NCI-H82 treated with DMSO at 0.1 percent for 48 hours (cell line): ENCODE data around the gene CHRNA7.
"Not testable (repeated sequence)": the region's sequence is repeated elsewhere in the genome, so short reads cannot be mapped to it uniquely, and the experiment has no call there.

Source experiments
- DNase-seq: peaks from one replicate; lab custom pipeline; 2025; ENCODE audit not compliant: unreplicated experiment; lab: John Stamatoyannopoulos, UW

Gene CHRNA7

DNA sequence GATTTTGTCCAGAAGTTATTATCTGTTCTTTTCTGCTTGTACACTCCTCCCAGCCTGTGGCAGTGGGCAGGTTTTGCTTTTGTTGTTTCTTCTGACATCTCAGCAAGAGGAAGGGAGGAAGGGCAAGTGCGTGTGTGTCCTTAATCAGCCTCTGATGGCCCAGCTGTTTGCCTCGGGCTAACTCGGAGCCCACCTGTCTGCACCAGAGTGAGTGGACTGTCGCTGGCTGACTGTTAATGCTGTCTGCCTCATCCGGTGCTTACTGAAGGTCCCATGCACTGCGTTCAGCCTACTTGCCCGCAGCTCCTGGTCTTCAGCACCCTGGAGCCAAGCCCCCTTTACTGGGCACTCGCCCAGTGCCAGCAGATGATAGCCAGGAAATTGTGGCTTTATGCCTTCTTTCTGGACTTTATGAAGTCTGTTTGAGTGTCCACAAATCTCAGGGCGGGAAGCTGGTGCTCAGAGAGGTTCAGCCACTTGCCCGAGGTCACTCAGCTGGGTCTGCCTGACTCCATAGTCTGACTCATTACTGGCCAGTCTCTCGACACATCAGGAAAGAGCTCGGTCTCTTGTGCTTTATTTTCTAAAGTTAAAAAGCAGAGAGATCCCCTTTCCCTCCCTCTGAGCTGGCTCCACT, 89.5 kb downstream of the CHRNA7 start:
- peak; percentile 69 for DNase-seq

DNA sequence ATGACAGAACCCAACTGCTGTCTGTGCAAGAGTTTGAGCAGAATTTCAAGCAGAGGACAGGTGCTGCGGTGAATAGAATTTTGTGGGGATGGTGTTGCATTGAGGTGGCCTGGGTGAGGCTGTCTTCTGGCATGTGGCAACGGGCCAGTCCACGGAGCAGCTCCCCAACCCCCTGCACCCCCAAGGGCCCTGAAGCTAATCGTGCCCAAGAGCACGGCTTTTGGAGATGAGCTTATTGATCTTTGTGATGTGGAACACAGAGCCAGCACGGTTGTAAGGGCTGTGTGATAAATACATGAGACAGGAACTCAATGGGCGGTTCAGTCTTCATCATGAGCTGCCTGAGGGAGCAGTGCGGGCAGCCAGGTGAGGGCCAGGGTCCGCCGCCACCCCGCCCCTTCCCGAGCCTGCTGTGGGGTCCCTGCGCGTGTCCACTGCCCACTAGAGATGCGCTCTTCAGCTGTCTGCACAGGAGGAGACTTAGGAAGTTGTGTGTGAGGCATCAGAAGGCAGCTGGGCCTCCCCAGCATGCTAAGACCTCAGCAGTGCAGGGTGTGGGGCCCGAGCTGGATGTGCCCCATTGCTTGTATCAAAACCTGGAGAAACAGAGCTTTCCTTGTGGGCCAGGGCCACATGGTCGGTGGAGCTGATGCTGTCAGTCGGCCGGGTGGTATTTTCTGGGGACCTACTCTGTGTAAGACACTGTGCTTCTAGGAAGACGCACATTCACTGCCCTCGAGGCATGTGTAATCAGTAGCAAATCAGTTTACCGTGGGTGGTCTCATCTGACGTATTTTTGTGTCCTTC, 90.5 kb downstream of the CHRNA7 start:
- no peak for DNase-seq

DNA sequence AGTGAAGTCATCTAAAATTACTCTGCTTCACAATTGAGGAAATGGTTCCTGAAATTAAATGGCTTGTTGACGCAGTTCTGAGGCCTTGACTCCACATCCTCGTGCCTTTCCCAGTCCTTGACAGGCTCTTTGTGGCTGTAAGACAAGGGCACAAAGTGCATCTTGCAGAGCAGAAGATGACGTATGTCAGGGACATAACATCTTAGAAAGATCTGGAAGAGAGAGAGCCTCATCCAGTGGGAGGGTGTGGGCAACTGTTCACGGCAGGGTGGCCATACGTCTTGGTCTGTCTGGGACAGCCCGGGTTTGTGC, 91.0 kb downstream of the CHRNA7 start:
- no peak for DNase-seq

DNA sequence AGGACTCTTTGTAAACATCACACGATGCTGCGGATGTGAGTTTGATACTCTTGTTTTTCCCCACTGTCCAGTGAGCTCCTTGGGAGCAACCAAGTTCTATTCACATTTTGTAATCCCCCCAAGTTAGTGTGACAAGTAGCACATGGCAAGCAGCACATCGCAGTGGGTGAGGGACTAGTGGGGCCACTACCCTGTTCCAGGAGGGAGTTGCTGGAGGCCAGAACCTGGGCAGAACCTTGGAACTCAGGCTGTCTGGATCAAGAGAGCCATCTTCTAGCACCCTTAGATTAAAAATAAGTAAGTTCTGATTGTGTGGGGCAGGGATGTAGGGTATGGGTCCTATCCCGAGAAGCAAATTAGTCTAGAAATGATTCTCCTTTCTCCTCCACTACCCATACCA, 91.7 kb downstream of the CHRNA7 start:
- DNase-seq: no peak

DNA sequence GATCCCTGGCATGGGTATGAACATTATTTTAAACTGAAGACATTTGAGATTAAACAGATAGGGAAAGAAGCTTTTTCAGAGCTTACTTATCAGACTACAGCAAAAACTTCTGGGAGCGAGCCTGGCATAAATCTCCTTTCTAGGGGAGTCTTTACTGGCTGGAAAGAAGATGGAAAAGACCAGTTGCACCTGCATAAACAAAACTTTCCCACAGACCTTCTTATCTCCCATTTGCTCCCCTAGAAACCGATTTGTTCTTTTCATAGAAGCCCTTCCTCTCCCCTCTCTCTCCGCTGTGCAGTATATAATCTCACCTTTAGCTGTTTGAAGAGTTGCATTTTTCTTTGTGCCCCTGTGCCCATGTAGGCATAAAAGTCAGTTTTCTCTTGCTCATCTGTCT, 93.2 kb downstream of the CHRNA7 start:
- DNase-seq: no peak

DNA sequence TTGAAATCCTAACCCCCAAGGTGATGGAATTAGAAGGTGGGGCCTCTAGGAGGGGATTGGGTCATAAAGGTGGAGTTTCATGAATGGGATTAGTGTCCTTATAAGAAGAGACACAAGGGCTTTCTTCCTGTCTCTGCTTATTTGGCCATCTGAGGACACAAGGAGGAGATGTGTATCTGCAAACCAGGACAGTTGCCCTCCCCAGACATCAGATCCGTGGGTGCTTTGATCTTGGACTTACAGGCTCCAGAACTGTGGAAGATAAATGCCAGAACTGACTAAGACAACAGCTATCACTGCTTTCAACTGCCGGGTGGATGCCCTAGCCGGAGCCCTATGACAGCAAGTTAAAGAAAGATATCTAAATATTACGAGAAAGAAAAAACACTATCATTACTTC, 94.4 kb downstream of the CHRNA7 start:
- DNase-seq: peak; percentile 30

DNA sequence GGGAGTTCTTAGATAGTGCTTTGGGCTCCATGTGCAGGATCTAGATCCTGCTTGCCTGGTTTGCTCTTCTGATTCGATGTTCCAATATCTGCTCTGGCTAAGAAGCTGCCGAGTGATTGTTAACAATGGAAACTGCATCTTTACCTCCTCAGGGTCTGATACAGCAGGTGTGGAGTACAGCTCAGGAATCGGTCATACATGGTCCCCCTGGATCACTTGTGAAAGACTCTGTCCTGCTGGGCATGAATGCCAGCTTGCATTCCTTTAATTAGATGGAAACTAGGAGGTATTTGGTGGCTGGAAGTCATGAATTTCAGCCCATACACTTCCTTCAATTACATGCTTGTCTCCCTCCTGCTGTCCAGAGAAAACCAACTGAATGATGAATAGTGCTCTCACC, 95.3 kb downstream of the CHRNA7 start:
- no peak for DNase-seq

DNA sequence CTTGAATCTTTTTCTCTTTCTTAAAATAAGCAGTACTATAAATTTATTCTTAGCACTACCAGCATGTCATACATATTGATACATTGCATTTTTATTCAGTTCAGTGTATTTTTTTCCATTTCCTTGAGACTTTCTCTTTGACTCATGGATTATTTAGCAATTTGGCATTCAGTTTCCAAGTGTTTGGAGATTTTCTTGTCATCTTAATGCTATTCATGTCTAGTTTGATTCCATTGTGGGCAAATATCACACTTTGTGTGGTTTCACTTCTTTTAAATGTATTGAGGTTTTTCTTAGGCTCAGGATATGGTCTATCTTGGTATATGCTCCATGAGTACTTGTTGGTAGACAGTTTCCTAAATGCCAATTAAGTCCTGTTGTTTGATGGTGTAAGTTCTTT, 99.5 kb downstream of the CHRNA7 start:
- DNase-seq: no peak

DNA sequence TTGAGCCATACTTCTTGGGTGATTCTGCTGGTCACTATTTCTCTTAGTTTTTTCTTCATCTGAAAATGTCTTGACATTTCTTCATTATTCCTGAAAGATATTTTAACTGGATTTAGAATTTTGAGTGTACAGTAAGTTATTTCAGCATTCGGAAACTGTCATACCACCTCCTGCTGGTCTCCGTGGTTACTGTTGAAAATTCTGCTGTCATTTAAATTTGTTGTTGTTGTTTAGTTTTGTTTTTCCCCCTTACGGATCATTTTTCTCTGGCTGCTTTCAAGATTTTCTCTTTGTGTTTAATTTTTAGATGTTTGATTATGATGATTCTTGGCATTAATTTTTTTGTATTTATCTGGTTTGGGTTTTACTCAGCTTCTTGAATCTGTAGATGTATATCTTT, 100.5 kb downstream of the CHRNA7 start:
- no peak for DNase-seq

DNA sequence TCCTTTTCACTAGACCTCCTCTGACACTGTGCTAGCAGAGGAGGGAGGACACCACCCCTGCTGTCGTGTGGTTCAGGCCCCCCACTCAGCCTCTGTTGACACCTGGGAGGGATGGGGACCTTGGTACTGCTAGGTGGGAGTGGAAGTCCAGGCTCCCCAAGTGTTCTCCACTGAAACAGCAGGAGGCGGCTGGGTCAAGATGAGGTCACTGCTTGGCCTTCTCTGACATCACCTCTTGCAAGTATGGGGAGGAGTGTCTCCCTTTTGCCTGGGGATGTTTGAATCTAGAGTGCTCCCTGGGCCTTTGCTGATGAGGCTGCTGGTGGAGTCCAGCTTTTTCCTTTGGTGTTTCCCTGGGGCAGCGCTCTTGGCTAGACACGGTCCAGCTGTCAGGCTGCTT, 101.5 kb downstream of the CHRNA7 start:
- DNase-seq: no peak

DNA sequence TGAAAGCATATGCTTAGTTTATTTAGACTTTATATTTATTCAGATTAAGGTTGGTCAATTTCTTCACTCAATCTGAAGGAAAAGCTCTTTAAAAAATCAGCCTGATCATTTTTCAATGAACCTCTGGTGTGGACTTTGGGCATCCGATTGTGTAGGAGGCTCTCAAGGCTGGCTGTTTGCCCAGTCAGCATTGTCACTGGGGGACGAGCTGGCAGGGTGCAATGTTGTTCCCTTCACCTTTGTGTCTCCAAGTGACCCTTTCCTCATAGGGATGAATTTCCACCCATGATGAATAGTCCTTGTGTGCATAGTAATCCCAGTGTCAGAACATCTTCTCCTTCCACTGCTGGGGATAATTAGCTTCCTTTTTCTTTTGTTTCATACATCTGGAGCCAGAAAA, 102.5 kb downstream of the CHRNA7 start:
- no peak for DNase-seq

DNA sequence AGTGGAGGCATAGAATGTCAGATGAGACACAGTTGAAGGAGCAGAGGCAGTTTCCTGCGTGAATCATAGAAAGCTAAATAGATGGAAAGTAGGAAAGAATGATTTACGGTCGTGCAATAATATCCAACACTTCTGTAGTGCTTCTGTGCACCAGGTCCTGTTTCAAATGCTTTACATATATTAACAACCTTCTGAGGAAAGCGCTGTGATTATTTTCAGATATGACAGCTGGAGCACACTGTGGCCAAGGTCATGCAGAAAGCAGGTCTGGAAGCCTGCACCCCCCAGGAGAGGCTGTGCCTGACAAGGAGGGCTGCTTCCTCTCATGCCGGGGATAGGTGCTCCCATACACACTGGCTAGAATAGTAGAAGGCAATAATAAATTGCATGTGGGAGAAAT, 104.5 kb downstream of the CHRNA7 start:
- no peak for DNase-seq

DNA sequence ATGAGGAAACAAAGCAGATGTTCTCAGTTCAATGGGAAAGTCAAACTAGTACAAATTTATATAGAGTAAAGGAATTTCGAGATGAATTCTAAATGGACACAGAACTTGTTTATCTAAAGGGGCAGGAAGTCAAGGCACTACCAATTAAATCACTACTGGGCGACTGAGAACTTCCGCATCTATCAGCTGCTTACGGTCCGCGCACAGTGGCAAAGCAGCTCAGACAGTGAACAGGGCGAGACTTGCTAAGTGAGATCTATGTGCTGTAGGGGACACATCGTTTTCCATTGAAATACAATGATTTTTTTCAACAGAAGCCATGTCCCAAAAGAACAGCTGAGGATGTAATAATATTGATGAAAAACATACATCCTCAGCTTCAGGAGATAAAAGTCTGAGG, 105.0 kb downstream of the CHRNA7 start:
- no peak for DNase-seq

DNA sequence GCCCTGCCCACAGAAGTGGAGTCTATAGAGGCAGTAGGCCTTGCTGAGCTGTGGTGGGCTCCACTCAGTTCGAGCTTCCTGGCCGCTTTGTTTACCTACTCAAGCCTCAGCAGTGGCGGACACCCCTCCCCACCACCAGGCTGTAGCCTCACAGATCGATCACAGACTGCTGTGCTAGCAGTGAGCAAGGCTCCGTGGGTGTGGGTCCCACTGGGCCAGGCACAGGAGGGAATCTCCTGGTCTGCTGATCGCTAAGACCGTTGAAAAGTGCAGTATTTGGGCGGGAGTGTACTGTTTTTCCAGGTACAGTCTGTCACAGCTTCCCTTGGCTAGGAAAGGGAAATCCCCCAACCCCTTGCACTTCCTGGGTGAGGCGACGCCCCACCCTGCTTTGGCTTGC, 115.2 kb downstream of the CHRNA7 start:
- not testable (repeated sequence) for DNase-seq

DNA sequence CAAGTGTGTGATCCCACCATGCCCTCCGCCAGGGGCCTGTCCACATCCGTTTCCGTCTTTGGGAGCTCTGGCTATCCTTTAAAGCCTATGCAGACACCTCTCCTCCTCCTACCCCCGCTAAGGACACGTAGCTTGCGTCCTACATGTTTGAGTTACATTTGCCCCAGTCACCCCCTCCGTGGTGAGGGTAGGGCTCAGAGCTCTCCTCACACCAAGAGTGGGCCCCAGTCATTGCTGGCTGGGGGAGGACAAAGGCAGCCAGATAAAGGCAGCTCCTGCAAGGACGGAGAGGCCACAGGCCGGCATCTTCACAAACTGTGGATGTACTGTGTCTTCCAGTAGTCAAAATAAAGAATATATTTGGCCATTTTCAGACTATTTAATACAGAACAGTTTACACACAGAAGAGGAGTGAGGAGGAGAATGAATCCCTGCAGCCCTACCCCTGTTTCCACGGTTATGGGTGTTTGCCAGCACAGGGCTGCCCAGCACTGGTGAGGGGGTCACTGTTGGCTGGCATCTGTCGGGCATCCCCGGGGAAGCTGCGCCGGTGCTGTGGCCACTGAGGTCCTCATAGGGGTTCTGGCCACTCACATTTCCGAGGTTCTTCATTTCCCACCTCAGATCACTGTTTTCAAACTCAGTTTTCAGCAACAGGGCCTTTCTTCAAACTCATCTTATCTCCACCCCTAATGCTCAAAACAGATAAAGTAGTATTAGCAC, 118.7 kb downstream of the CHRNA7 start:
- DNase-seq: no peak

DNA sequence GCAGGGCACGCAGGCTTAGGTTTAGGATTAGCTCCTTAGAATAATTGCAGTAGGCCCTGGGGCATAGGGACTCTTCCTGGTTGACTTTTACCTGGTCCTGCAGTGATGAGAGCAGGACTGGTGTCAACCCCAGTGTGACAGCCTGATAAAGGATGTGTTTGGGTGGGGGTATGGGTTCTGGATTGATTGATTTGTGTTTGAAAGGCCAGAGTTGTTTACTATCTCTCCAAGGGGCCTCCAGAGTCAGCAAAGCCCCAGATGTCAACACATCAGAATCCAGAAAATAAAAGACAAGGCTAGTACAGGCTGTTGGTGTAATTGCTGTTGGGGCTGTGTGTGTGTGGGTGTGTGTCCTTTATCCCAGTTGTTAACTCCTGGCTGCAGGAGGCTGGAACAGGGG, 122.3 kb downstream of the CHRNA7 start:
- DNase-seq: no peak

DNA sequence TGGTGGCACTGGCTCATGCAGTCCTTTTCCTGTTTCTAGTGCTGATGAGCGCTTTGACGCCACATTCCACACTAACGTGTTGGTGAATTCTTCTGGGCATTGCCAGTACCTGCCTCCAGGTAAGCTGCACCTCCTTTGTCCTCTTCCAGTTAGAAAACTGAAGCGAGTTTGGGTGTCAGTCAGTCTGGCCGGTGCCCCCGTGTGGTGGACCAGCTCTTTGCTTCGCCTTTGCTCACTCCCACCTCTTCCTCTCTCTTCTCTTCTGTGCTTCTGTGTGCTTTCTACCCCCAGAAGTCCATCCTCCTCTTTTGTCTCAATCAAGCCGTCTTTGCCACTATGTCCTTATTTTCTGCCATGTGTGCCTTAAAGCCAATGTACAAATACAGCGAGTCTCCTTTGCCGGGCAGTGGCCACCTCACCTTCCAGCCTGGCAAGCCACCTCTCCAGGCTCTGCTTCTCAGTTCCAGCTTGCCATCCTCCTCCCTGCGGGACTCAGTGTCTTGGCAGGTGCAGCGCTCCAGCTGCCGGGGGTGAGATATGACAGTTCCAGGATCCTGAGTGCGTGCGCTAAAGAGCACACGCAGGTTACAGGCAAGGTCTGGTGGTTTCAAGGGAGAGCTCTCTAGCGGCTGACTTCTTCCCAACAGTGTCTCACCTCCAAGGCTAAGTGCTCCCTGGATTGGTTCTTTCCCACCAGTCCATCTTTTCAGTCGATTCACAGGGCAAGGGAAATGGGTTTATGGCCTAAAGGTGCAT, 123.7 kb downstream of the CHRNA7 start:
- DNase-seq: not testable (repeated sequence)

DNA sequence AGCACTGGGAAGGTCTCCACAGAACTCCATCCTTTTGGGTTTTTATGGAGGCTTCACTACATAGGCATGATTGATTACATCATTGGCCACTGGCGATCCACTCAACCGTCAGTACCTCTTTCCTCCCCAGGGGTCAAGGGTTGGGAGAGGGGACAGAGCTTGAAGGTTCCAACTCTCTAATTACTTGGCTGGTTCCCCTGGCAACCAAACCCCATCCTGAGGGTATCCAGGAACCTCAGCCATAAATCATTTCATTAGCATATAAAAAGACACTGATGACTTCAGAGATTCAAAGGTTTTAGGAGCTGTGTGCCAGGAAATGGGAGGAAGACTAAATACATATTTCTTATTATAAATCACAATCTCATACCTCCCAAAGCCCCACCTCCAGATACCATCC, 131.8 kb downstream of the CHRNA7 start:
- not testable (repeated sequence) for DNase-seq

DNA sequence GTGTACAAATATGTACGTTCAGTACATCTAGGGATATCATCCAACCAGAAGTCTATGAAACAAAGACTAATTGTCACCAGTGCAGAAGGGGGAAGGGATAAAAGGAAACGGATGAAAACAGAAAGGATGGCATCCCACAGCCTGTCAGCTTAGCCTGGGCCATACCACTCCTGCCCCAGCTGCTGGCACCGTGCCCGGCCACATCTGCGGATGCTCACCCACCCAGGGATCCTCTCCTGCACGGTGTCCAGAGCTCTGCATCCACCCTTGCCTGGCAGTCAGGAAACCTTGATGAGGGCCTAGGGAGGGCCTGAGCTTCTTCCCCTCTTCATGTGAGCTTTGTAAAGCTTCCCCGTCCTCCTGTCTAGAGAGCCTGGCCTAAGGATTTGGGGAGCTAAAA, 133.8 kb downstream of the CHRNA7 start:
- DNase-seq: not testable (repeated sequence)

DNA sequence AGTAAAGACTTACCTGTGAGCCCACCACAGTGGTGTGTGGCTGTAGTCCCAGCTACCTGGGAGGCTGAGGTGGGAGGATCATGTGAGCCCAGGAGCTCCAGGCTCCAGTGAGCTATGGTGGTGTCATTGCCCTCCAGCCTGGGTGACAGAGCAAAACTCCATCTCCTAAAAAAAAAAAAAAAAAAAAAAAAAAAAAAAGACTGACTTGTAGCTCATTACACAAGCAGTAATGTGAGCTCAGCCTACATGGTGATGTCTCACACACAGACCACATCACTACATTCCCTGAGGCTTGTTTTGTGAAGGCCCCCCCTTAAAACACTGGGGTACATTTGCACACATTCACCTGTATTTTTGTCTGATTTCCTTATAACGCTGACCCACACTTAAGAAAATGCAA, 134.4 kb downstream of the CHRNA7 start:
- DNase-seq: not testable (repeated sequence)

DNA sequence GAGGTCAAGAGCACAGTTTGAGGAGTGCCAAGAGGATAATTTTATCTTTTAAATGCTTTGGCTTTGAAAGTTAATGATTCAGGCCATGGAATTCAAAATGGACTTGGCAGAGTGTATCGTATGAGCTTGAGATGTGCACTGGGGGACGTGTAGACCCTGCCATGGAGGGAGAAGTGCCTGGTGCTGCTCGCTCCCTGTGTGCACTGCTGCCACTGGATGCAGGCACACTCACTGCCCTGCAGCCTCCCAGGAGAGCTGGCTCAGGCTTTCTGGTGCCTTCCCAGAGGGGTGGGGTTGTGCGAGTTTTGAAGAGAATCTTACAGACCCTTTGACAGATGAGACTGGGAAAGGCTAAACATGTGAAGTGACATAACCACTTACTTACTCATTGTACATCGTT, 135.5 kb downstream of the CHRNA7 start:
- DNase-seq: not testable (repeated sequence)

DNA sequence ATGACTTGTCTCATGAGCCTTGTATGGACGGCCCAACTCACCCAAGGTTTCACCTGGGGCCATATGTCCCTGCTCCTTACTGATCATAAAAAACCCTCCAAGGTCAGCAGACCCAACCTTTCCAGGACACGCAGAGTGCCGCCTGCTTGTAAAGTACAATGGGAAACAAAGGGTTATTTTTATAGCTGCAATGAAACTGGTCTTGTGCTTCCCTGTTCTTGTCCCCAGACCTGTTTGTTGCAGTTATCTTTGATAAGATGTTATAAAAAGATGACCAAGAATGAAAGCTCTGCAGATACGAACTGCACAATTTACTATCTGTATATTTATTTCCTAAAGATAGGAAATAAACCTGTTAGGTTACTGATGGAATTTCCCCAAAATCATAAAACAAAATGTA, 136.0 kb downstream of the CHRNA7 start:
- not testable (repeated sequence) for DNase-seq
